HG03469 (cell line): ENCODE results near the gene TAS2R20.
"Not testable (repeated sequence)": the region's sequence is repeated elsewhere in the genome, so short reads cannot be mapped to it uniquely, and the experiment has no call there.

Experiments
- ATAC-seq: cut with Tn5 transposase; IDR thresholded peaks from one replicate; pipeline ENCODE4 v1.9.1; 2021; ENCODE audit warnings: mild to moderate bottlenecking, moderate library complexity, moderate number of reproducible peaks; ENCODE audit not compliant: unreplicated experiment

TAS2R20 gene, protein sequence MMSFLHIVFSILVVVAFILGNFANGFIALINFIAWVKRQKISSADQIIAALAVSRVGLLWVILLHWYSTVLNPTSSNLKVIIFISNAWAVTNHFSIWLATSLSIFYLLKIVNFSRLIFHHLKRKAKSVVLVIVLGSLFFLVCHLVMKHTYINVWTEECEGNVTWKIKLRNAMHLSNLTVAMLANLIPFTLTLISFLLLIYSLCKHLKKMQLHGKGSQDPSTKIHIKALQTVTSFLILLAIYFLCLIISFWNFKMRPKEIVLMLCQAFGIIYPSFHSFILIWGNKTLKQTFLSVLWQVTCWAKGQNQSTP

DNA sequence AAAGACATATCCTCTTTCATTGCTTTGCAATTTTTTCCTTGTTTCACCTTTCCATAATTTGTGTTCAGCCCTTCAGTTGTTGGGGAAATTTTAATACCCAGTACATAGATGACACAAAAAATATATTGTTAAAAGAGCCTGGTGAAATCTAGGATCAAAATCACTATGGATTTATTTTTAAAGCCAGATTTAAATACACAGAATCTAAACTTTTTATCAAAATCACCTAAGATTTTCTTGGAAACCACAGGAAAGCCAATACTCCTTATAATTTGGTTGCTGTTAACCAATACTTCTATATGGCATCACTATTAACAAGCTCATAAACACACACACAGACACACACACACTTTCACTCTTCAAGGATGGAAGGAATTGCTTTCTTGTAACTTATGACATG, at the start of gene TAS2R20:
Gene TAS2R20 (minus strand): TSS at position 101 of the 400 bp plus-strand sequence. CDS start 429 bp downstream, outside the sequence.
- no peak for ATAC-seq

DNA sequence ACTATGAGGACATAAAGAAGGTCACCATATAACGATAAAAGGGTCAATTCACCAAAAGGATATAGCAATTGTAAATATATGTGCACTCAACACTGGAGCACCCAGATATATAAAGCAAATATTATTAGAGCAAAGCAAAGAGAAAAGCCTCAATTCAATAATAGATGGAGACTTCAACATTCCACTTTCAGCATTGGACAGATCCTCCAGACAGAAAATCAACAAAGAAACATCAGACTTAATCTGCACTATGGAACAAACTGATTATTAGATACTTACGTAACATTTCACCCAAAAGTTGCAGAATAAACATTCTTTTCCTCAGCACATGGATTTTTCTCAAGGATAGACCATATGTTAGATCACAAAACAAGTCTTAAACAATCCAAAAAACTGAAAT, 43.3 kb upstream of the TAS2R20 start:
- ATAC-seq = not testable (repeated sequence)

DNA sequence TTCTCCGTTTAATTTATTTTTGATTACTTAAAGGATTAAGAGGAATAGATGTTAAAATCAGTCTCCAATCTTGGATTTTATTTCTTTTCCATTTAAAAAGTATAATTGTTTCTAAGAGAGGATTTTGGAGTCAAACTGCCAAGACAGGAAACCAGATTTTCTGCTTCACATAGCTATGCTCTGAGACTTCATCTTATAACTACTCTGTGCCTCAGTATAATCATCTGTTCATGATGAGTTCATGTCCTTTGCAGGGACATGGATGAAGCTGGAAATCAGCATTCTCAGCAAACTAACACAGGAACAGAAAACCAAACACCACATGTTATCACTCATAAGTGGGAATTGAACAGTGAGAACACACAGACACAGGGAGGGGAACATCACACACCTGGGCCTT, 42.1 kb upstream of the TAS2R20 start:
- no peak for ATAC-seq

GRCh38 chr12:11039171-11039570, 41.1 kb upstream of the TAS2R20 start:
- no peak for ATAC-seq

- ATAC-seq = peak; percentile 85
These were observed 35.9 kb upstream of the TAS2R20 start for GRCh38 chr12:11033959-11034358.

DNA sequence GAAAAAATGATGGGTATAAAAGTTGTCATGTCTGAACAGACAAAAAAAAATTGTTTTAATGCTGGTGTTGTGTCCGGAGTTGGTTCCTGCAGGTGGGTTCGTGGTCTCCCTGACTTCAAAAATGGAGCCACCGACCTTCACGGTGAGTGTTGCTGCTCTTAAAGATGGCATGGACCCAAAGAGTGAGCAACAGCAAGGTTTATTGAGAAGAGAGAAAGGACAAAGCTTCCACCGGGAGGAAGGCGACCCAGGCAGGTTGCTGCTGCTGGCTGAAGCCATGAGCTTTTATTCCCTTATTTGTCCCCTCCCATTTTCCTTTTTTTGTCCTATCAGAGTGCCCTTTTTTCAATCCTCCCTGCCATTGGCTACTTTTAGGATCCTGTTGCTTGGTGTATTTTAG, 33.2 kb upstream of the TAS2R20 start, which contains the start of gene TAS2R31:
Gene TAS2R31 (minus strand): TSS at position 101 of the 400 bp plus-strand sequence. CDS start 72 bp downstream, at position 29.
- ATAC-seq = no peak

- ATAC-seq = no peak
These were observed 28.0 kb upstream of the TAS2R20 start for GRCh38 chr12:11026118-11026517.

DNA sequence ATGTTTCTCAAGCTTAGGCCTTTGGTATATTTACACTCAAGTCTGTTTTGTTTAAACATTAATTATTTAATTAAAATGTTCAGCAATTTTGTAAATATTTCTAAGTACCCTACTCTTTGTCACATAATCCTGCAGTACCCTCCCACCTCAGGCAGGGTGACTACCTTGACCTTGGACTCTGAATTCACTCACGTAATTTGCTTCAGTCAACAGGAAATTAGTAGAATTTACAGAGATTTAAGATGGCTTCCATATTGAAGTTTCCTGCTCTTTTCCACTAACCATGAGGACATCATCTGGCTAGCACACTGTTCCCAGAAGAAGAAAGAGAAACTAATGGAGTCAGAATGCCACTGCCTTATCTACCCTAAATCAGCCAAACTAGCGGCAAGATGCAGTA, 25.3 kb upstream of the TAS2R20 start:
- no peak for ATAC-seq

GRCh38 chr12:11022520-11022919, 24.4 kb upstream of the TAS2R20 start, which contains the start of gene TAS2R19:
TAS2R19 (minus strand) TSS chr12:11022620; CDS start chr12:11022571, 49 bp downstream.
- ATAC-seq = no peak

GRCh38 chr12:11016937-11017336, 18.8 kb upstream of the TAS2R20 start:
- ATAC-seq = no peak

DNA sequence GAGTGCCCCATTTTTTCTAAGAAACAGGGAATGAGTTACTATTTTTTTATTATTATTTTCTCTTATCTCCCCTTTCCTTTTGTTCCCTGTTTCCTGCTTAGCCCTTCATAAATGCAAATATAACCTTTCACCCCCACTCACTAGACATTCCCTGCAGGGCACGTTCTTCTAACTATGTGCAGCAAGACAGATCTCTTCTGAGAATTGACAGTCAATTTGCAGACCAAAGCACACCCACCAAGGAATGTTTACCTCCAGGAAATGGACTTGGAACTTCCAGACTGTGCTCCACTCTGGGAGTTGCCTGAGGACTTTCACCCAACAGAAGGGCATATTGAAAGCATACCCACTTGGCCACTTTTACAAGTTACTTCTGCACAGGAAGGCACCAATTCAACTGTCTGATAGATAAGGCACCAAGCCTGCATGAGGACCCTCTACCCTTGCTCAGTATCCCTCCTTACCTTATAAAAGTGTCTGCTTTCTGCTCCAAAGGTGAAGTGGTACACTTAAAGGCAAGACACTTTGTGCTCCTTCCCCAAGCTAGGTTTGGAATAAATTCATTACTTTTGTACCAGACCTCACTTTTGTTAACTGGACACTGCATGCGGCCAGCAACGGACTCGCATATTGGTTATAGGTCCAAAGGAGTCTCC, 17.8 kb upstream of the TAS2R20 start:
- no peak for ATAC-seq

DNA sequence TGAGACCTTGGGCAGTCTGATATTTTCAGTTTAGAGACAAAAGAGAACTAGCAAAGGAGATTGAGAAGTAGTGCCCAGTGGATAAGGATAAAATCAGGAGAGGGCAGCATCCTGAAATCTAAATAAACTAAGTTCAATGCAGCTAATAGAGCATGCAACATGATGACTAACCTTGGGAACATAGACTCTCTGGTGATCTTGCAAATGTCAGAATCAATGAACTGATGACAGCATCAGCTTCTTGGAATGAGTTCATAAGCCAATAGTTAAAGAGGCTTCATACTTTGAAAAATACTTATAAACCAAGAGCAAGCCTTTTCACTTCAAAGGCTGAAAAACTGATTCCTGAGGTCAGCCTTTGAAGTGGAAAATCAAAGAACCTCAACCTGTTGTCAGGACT, 16.1 kb upstream of the TAS2R20 start:
- ATAC-seq = no peak

DNA sequence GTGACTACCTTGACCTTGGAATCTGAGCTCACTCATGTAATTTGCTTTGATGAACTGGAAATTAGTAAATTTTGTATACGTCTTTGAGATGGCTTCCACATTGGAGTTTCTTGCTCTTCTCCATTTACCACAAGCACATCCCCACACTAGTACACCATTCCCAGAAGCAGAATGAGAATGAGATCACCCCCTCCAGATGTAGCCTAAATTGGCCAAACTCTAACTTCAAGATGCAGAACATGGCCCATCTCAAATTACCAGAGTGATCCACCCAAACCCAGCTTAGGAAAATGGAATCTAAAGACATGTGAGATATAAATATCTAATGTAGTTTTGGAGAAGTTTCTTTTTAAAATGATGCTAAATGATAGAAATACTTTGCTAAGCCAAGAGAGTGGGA, 9.5 kb upstream of the TAS2R20 start:
- ATAC-seq = no peak

- no peak for ATAC-seq
These were observed 3.8 kb downstream of the TAS2R20 start for GRCh38 chr12:10994307-10994706.

- ATAC-seq = no peak
These were observed 9.0 kb downstream of the TAS2R20 start for GRCh38 chr12:10989107-10989506.

- ATAC-seq = no peak
These were observed 11.3 kb downstream of the TAS2R20 start, which contains the start of gene TAS2R50 for GRCh38 chr12:10986812-10987211. TAS2R50 (minus strand) TSS chr12:10986912; CDS start chr12:10986860, 52 bp downstream.

- no peak for ATAC-seq
These were observed 15.9 kb downstream of the TAS2R20 start for GRCh38 chr12:10982244-10982643.

- ATAC-seq = no peak
These were observed 23.1 kb downstream of the TAS2R20 start for GRCh38 chr12:10974965-10975364.

DNA sequence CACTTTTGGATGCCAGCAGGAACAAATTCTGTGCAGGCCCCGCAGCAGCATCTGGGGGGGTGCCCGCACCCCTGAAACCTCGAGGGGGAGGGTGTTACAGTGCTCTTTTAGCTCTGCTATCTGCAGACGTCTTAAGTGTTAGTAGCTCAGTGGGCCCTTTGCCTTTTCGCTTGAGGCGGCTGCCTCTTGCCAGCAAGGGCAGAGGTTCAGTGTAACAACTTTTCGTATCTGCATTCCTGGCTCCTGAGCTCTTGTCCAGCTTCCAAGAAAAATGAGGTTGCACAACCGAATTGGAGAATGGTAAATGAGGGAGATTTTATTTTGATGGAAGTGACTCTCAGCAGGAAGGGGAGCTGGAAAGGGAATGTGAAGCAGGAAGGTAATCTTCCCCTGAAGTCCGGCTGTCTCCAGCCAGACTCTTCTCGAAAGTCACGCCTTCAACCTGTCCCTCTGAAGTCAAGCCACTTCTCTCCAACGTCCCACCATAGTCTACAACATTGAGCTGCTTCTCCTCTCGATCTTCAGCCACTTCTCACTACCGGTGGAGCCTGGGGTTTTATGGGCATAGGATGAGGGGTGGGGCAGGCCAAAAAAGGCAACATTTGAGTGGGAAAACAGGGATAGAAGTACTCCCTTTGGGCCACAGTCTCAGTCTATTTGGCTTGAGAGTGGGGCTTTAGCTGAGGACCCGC, 29.2 kb downstream of the TAS2R20 start:
- no peak for ATAC-seq

- no peak for ATAC-seq
These were observed 30.7 kb downstream of the TAS2R20 start for GRCh38 chr12:10967409-10967808.

DNA sequence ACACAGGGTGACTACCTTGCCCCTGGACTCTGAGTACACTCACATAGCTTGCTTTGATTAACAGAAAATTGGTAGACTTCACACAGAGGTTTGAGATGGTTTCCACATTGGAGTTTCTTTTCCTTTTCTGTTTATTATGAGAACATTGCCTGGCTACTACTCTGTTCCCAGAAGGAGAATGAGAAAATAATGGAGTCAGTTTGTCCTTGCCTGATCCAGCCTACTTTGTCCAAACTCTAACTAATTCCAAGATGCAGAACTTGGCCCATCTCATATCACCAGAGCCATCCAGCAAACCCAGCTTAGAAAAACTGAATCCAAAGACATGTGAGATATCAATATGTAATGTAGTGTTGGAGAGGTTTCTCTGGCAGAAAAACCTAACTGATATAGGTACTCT, 31.8 kb downstream of the TAS2R20 start:
- no peak for ATAC-seq
